HepG2 (cell line): Measurements from ENCODE around the gene DNAJC5. TPM values are rescaled to one million over a fixed set of nuclear protein-coding genes. Genes with fewer than 3 reads are reported as not detected.

Source experiments
- BATF2 ChIP-seq: sonication (generic); formaldehyde crosslinking; IDR thresholded peaks from 2 replicates; pipeline ENCODE4 v1.8.0; 2022; ENCODE audit warnings: mild to moderate bottlenecking, missing genetic modification reagents, moderate library complexity
- EP300 ChIP-seq, 3 experiments: sonication (generic) in 1 of 3; formaldehyde crosslinking in 1 of 3; IDR thresholded peaks; 2 replicates each; pipeline versions ENCODE4 v1.5.1 to v1.6.1; 2011 to 2020; ENCODE audit warnings: low read depth in 2 of 3, low read length in 2 of 3, borderline replicate concordance in 1 of 3, improper control_type of control experiment in 1 of 3, mild to moderate bottlenecking in 1 of 3, missing genetic modification reagents in 1 of 3, moderate library complexity in 1 of 3
- ETS1 ChIP-seq: sonication (generic); formaldehyde crosslinking; IDR thresholded peaks from 2 replicates; pipeline ENCODE4 v1.4.0; 2020; ENCODE audit warnings: missing genetic modification reagents
- GLMP ChIP-seq: sonication (generic); formaldehyde crosslinking; IDR thresholded peaks from 2 replicates; pipeline ENCODE4 v1.9.0; 2021; ENCODE audit warnings: missing genetic modification reagents, mild to moderate bottlenecking, borderline replicate concordance
- GTF2F1 ChIP-seq: fragments of 150-350 bp; IDR thresholded peaks from 2 replicates; pipeline ENCODE4 v1.6.1; 2014; ENCODE audit warnings: low read length
- IRF2 ChIP-seq: IDR thresholded peaks from 2 replicates; pipeline ENCODE4 v1.6.1; 2018; ENCODE audit warnings: missing genetic modification reagents, missing compliant biosample characterization
- MLLT10 ChIP-seq: sonication (generic); formaldehyde crosslinking; IDR thresholded peaks from 2 replicates; pipeline ENCODE4 v1.4.0; 2020; ENCODE audit warnings: missing genetic modification reagents
- MLXIP ChIP-seq: sonication (generic); formaldehyde crosslinking; IDR thresholded peaks from 2 replicates; pipeline ENCODE4 v1.9.0; 2021; ENCODE audit warnings: missing genetic modification reagents, borderline replicate concordance
- RORA ChIP-seq: sonication (generic); formaldehyde crosslinking; IDR thresholded peaks from 2 replicates; pipeline ENCODE4 v1.5.0; 2020; ENCODE audit warnings: mild to moderate bottlenecking, missing genetic modification reagents, moderate library complexity
- SIN3A ChIP-seq: IDR thresholded peaks from 2 replicates; pipeline ENCODE4 v1.6.1; 2011; ENCODE audit warnings: low read depth, mild to moderate bottlenecking, control low read depth, low read length, borderline replicate concordance
- SNAPC4 ChIP-seq: sonication (generic); formaldehyde crosslinking; IDR thresholded peaks from 2 replicates; pipeline ENCODE4 v1.4.0; 2020; ENCODE audit warnings: mild to moderate bottlenecking, missing genetic modification reagents
- TERF1 ChIP-seq: sonication (generic); formaldehyde crosslinking; IDR thresholded peaks from 2 replicates; pipeline ENCODE4 v1.8.0; 2022; ENCODE audit warnings: mild to moderate bottlenecking, missing genetic modification reagents, moderate library complexity
- ZEB1 ChIP-seq: IDR thresholded peaks from 2 replicates; pipeline ENCODE4 v1.6.1; 2012; ENCODE audit warnings: mild to moderate bottlenecking, low read depth, inconsistent platforms; ENCODE audit not compliant: insufficient replicate concordance
- ZNF3 ChIP-seq: IDR thresholded peaks from 2 replicates; pipeline ENCODE4 v1.7.0; 2017; ENCODE audit warnings: inconsistent platforms
- polyA plus RNA-seq, 8 experiments: library from polyadenylated mRNA; depleted of rRNA in 3 of 8; stranded (reverse) in 7 of 8; unstranded in 1 of 8; fragments of >200 nt; fragmentation: Illumina TruSeq in 4 of 8; extraction: Trizol in 4 of 8; gene quantifications; 2 replicates each; pipeline versions ENCODE4 v1.2.1 to v1.2.3, GENCODE V29; 2011 to 2016; ENCODE audit warnings: low read depth in 4 of 8, missing spikeins in 1 of 8, mixed read lengths in 1 of 8; ENCODE audit not compliant: insufficient read depth in 1 of 8
- total RNA-seq, 5 experiments: library from RNA; depleted of rRNA; stranded (reverse); fragments of >200 nt; fragmentation: Illumina TruSeq; extraction: Trizol; gene quantifications; 2 replicates each; pipeline ENCODE4 v1.2.3, GENCODE V29; 2016; ENCODE audit warnings: low read depth in 1 of 5

Gene DNAJC5
- total and polyA plus RNA-seq, 2 of the 13 experiments (the other 11 are each of a cell fraction or from before 2014, with no cell fraction given) = 42.8 to 64.5 TPM

- TF ChIP-seq TERF1 = no peak
- TF ChIP-seq MLLT10 (CRISPR knock-in tag) = no peak
- TF ChIP-seq RORA = no peak
- peak; percentile 85 for TF ChIP-seq IRF2 (CRISPR knock-in tag)
- no peak for TF ChIP-seq GTF2F1
- TF ChIP-seq ZNF3 (CRISPR knock-in tag) = peak; percentile 50; the same call in 1 of the 2 replicates
- 0 out of 2 replicates have a peak, but pooled peaks have one; percentile 42 for TF ChIP-seq MLXIP (CRISPR knock-in tag)
- no peak for TF ChIP-seq ZEB1
- TF ChIP-seq SIN3A = peak; percentile 82; the same call in 1 of the 2 replicates
- TF ChIP-seq SNAPC4 = peak; percentile 75; the same call in 1 of the 2 replicates
- no peak for TF ChIP-seq BATF2 (CRISPR knock-in tag)
- TF ChIP-seq ETS1 (CRISPR knock-in tag) = no peak
- no peak; a peak in 1 of 4 replicates for TF ChIP-seq EP300 (IDR thresholded peaks at IDR 0.05; ENCODE audit: low read depth in 2 of 2, low read length in 2 of 2)
- TF ChIP-seq EP300 (CRISPR knock-in tag; IDR thresholded peaks at IDR 0.05; ENCODE audit: borderline replicate concordance) = 0 out of 2 replicates have a peak, but pooled peaks have one; percentile 37
- no peak for TF ChIP-seq GLMP (CRISPR knock-in tag)
Measured at GRCh38 chr20:63957004-63957689, 62.2 kb downstream of the DNAJC5 start (continued).
